ENCODE measurements around the gene BIN1. TPM values are rescaled to one million over a fixed set of nuclear protein-coding genes. Genes with fewer than 3 reads are reported as not detected.

The BIN1 gene
- total and polyA plus RNA-seq, 2 of the 4 experiments (the other 2 are of a cell fraction), result 18.1 to 25.7 TPM

- no peak overlapping the region for H2AFZ ChIP-seq (replicated peaks; ENCODE audit: low read length, poor library complexity)
- CTCF ChIA-PET, result no interaction called here
- peaks cover 2% of the 10 kb centered on the region; the same call in 1 of the 2 replicates for H3K36me3 ChIP-seq (ENCODE audit: control insufficient read depth, insufficient read depth, low read length)
- intact Hi-C loops (cut with micrococcal nuclease), result no loop called here
- no peak overlapping the region for H3K14ac ChIP-seq (replicated peaks; ENCODE audit: low read depth, low read length)
- no peaks in the 10 kb centered on the region; the same call in 1 of the 2 replicates for H3K9me1 ChIP-seq (ENCODE audit: insufficient read depth, low read length)
- POLR2A ChIA-PET (ENCODE audit: unreplicated experiment), result no interaction called here
- H3K4ac ChIP-seq (ENCODE audit: low read depth, low read length), result no peak overlapping the region
- H3K9me3 ChIP-seq (ENCODE audit: control insufficient read depth, insufficient read depth, low read length), result no peaks in the 10 kb centered on the region
- dilution Hi-C loops (cut with HindIII; ENCODE audit: low sequenced_read_pairs, unreplicated experiment), result no loop called here
- no peak overlapping the region for H3K18ac ChIP-seq (ENCODE audit: low read depth, low read length)
- no peak overlapping the region for H3K27ac ChIP-seq (ENCODE audit: insufficient read depth, low read length)
- H2BK5ac ChIP-seq (ENCODE audit: low read depth, low read length, poor library complexity, severe bottlenecking), result no peak overlapping the region
- H2BK15ac ChIP-seq (ENCODE audit: low read depth, low read length), result no peak overlapping the region
- H3K27me3 ChIP-seq (ENCODE audit: control insufficient read depth, insufficient read depth, low read length), result no peaks in the 10 kb centered on the region
- in situ Hi-C loops (cut with MboI; ENCODE audit: low sequenced_read_pairs), result no loop called here
- WGBS, 2 experiments (ENCODE audit: extremely low coverage in 2 of 2, insufficient read length in 1 of 2), result 100% methylated on average over 1 of the region's 3 CpGs; no CpG with 5 or more reads in 1 of the 2 experiments
- no TSS peak for BruUV-seq (replicated peaks)
- H3K79me1 ChIP-seq (ENCODE audit: low read depth in 1 of 2, low read length in 2 of 2), result no peaks in the 10 kb centered on the region
- no peak overlapping the region for H3K23ac ChIP-seq (ENCODE audit: low read depth, low read length)
- no peak overlapping the region for H3K56ac ChIP-seq (ENCODE audit: extremely low read depth, insufficient read depth, low read length)
- H3K4me3 ChIP-seq (ENCODE audit: insufficient read depth, low read depth, low read length), result no peak overlapping the region
- no peak overlapping the region for H2AK9ac ChIP-seq (replicated peaks; ENCODE audit: low read depth, low read length, poor library complexity)
- no peak for DNase-seq
- no peak overlapping the region for H4K8ac ChIP-seq (ENCODE audit: low read depth in 2 of 2, low read length in 2 of 2)
- no peak overlapping the region for H4K91ac ChIP-seq (ENCODE audit: insufficient read depth, low read depth, low read length)
- H4K5ac ChIP-seq (ENCODE audit: low read depth, low read length), result no peak overlapping the region
- no peak for ATAC-seq (ENCODE audit: low read depth)
- no peak for TF ChIP-seq MAFK (IDR thresholded peaks at IDR 0.05; ENCODE audit: low read depth, low read length)
- TF ChIP-seq RCOR1 (IDR thresholded peaks at IDR 0.05; ENCODE audit: insufficient replicate concordance, low read length), result no peak
- TF ChIP-seq CTCF (conservative IDR thresholded peaks at IDR 0.05; ENCODE audit: low read depth, low read length), result no peak
- no peak for TF ChIP-seq ELK1 (IDR thresholded peaks at IDR 0.05; ENCODE audit: borderline replicate concordance, low read depth, low read length)
- no peak for TF ChIP-seq USF2 (IDR thresholded peaks at IDR 0.05; ENCODE audit: low read depth, low read length)
- no peak for TF ChIP-seq FOS (IDR thresholded peaks at IDR 0.05; ENCODE audit: low read depth, low read length)
- TF ChIP-seq CHD1 (IDR thresholded peaks at IDR 0.05; ENCODE audit: low read depth, low read length), result no peak
- TF ChIP-seq RFX5 (IDR thresholded peaks at IDR 0.05; ENCODE audit: low read depth, low read length), result no peak
- TF ChIP-seq CEBPB (IDR thresholded peaks at IDR 0.05; ENCODE audit: low read depth, low read length), result no peak
- TF ChIP-seq MAZ (IDR thresholded peaks at IDR 0.05; ENCODE audit: borderline replicate concordance, low read depth, low read length), result no peak
- no peak overlapping the region for H3K4me2 ChIP-seq (ENCODE audit: low read depth, low read length)
- no peak overlapping the region for H3K9ac ChIP-seq (ENCODE audit: low read depth, low read length)
- no peak overlapping the region for H2BK20ac ChIP-seq (ENCODE audit: low read depth, low read length)
- H2BK120ac ChIP-seq (ENCODE audit: low read depth, low read length), result no peak overlapping the region
- no peak overlapping the region for H2AK5ac ChIP-seq (ENCODE audit: low read depth, low read length)
- H3K4me1 ChIP-seq (ENCODE audit: control insufficient read depth, insufficient read depth, low read length), result peaks cover 2% of the 10 kb centered on the region; the same call in 1 of the 2 replicates
- H4K20me1 ChIP-seq (ENCODE audit: insufficient read depth, low read length), result no peaks in the 10 kb centered on the region
Measured at GRCh38 chr2:127046579-127046978, 60.4 kb downstream of the BIN1 start.

All from IMR-90 (cell line).